Mesenchymal stem cell (in vitro differentiated cells and primary cell): ENCODE results near the gene AAK1.

ENCODE experiments used
- DNase-seq: peaks from one replicate; pipeline ENCODE4 v3.0.0-alpha.2; 2013
- H2AFZ ChIP-seq: one replicate; pipeline ENCODE4 v1.6.1; 2013; ENCODE audit warnings: low read depth, mild to moderate bottlenecking, control low read depth, inconsistent platforms, low read length, moderate library complexity
- H2AK5ac ChIP-seq: 2 replicates; pipeline ENCODE4 v1.6.1; 2013; ENCODE audit warnings: low read length, moderate library complexity, mild to moderate bottlenecking, inconsistent platforms; ENCODE audit not compliant: severe bottlenecking
- H2BK120ac ChIP-seq: one replicate; pipeline ENCODE4 v1.6.1; 2013; ENCODE audit warnings: low read depth, mild to moderate bottlenecking, inconsistent platforms, low read length, moderate library complexity
- H2BK12ac ChIP-seq, 2 experiments: one replicate each; pipeline ENCODE4 v1.6.1; 2013; ENCODE audit warnings: inconsistent platforms in 2 of 2, low read length in 2 of 2, mild to moderate bottlenecking in 2 of 2, moderate library complexity in 2 of 2, control low read depth in 1 of 2
- H2BK15ac ChIP-seq: one replicate; pipeline ENCODE4 v1.6.1; 2013; ENCODE audit warnings: mild to moderate bottlenecking, low read depth, inconsistent platforms; ENCODE audit not compliant: poor library complexity, severe bottlenecking
- H2BK5ac ChIP-seq: 2 replicates; pipeline ENCODE4 v1.6.1; 2013; ENCODE audit warnings: low read depth, mild to moderate bottlenecking, low read length, control low read depth, inconsistent platforms; ENCODE audit not compliant: poor library complexity, severe bottlenecking
- H3K14ac ChIP-seq, 2 experiments: one replicate each; pipeline ENCODE4 v1.6.1; 2013; ENCODE audit warnings: inconsistent platforms in 2 of 2, low read length in 2 of 2, control low read depth in 1 of 2, mild to moderate bottlenecking in 1 of 2, moderate library complexity in 1 of 2
- H3K18ac ChIP-seq, 2 experiments: one replicate each; pipeline ENCODE4 v1.6.1; 2013; ENCODE audit warnings: inconsistent platforms in 2 of 2, low read length in 2 of 2, control low read depth in 1 of 2, low read depth in 1 of 2, mild to moderate bottlenecking in 1 of 2
- H3K23ac ChIP-seq, 2 experiments: one replicate each; pipeline ENCODE4 v1.6.1; 2013; ENCODE audit warnings: inconsistent platforms in 2 of 2, low read length in 2 of 2, mild to moderate bottlenecking in 2 of 2, moderate library complexity in 2 of 2, control low read depth in 1 of 2
- H3K27ac ChIP-seq: 2 replicates; pipeline ENCODE4 v1.5.1; 2013; ENCODE audit warnings: mild to moderate bottlenecking, moderate library complexity, low read length, control low read depth, inconsistent platforms; ENCODE audit not compliant: poor library complexity, severe bottlenecking
- H3K27me3 ChIP-seq, 2 experiments: 2 replicates each; pipeline versions ENCODE4 v1.6.1 to v1.7.0; 2013; ENCODE audit warnings: low read length in 2 of 2, mild to moderate bottlenecking in 2 of 2, moderate library complexity in 2 of 2, control low read depth in 1 of 2, inconsistent platforms in 1 of 2; ENCODE audit not compliant: control insufficient read depth in 1 of 2, insufficient read depth in 1 of 2
- H3K36me3 ChIP-seq, 2 experiments: 2 replicates each; pipeline versions ENCODE4 v1.6.1 to v1.7.0; 2013; ENCODE audit warnings: low read length in 2 of 2, control low read depth in 1 of 2, inconsistent platforms in 1 of 2, low read depth in 1 of 2, mild to moderate bottlenecking in 1 of 2; ENCODE audit not compliant: insufficient read depth in 2 of 2, control insufficient read depth in 1 of 2
- H3K4ac ChIP-seq, 2 experiments: one replicate each; pipeline ENCODE4 v1.6.1; 2013; ENCODE audit warnings: inconsistent platforms in 2 of 2, low read length in 2 of 2, mild to moderate bottlenecking in 2 of 2, moderate library complexity in 2 of 2, control low read depth in 1 of 2, low read depth in 1 of 2
- H3K4me1 ChIP-seq: 2 replicates; pipeline ENCODE4 v1.6.1; 2013; ENCODE audit warnings: low read depth, low read length, control low read depth; ENCODE audit not compliant: control insufficient read depth, insufficient read depth
- H3K4me2 ChIP-seq: 2 replicates; pipeline ENCODE4 v1.6.1; 2013; ENCODE audit warnings: low read length, mild to moderate bottlenecking, inconsistent platforms; ENCODE audit not compliant: poor library complexity, severe bottlenecking
- H3K4me3 ChIP-seq, 2 experiments: 2 replicates each; pipeline versions ENCODE4 v1.5.1 to v1.7.0; 2013; ENCODE audit warnings: low read length in 2 of 2, mild to moderate bottlenecking in 2 of 2, control low read depth in 1 of 2, low read depth in 1 of 2; ENCODE audit not compliant: insufficient read depth in 1 of 2
- H3K79me1 ChIP-seq: replicated peaks from 2 replicates; pipeline ENCODE4 v1.6.1; 2013; ENCODE audit warnings: mild to moderate bottlenecking, control low read depth, low read length, inconsistent platforms; ENCODE audit not compliant: poor library complexity, severe bottlenecking
- H3K9ac ChIP-seq: 2 replicates; pipeline ENCODE4 v1.7.0; 2013; ENCODE audit warnings: mild to moderate bottlenecking, low read length, moderate library complexity
- H3K9me3 ChIP-seq: 2 replicates; pipeline ENCODE4 v1.7.0; 2013; ENCODE audit warnings: mild to moderate bottlenecking, low read length; ENCODE audit not compliant: control insufficient read depth
- H4K8ac ChIP-seq: one replicate; pipeline ENCODE4 v1.6.1; 2013; ENCODE audit warnings: inconsistent platforms, mild to moderate bottlenecking, low read length, moderate library complexity
- H4K91ac ChIP-seq: one replicate; pipeline ENCODE4 v1.6.1; 2013; ENCODE audit warnings: mild to moderate bottlenecking, low read length, inconsistent platforms
- WGBS: methylation state at CpG from one replicate; pipeline ENCODE4 v1.1.7; 2013; ENCODE audit warnings: mixed read lengths; 5-methylcytosine and 5-hydroxymethylcytosine counted together

Gene AAK1

GRCh38 chr2:69588403-69588802, 55.1 kb downstream of the AAK1 start:
- H2BK120ac ChIP-seq: no peak overlapping the region
- no peak overlapping the region for H4K91ac ChIP-seq
- WGBS: 100% methylated on average over 3 of the region's 3 CpGs
- DNase-seq: no peak
- no peaks in the 10 kb centered on the region for H3K27me3 ChIP-seq
- no peak overlapping the region for H2BK15ac ChIP-seq
- no peak overlapping the region for H2BK12ac ChIP-seq
- no peak overlapping the region for H3K18ac ChIP-seq
- no peak overlapping the region for H3K4me3 ChIP-seq
- no peak overlapping the region for H3K9ac ChIP-seq
- no peak overlapping the region for H3K27ac ChIP-seq
- H2BK5ac ChIP-seq: no peak overlapping the region
- H3K4me1 ChIP-seq: peaks cover 12% of the 10 kb centered on the region
- no peaks in the 10 kb centered on the region for H3K36me3 ChIP-seq
- H3K9me3 ChIP-seq: no peaks in the 10 kb centered on the region
- no peak overlapping the region for H3K4ac ChIP-seq
- no peak overlapping the region for H3K4me2 ChIP-seq
- H3K23ac ChIP-seq: no peak overlapping the region
- H3K14ac ChIP-seq: no peak overlapping the region
- peak overlapping the region; percentile 78 for H2AK5ac ChIP-seq
- H3K79me1 ChIP-seq: peaks cover 18% of the 10 kb centered on the region
- H2AFZ ChIP-seq: no peak overlapping the region
- no peak overlapping the region for H4K8ac ChIP-seq

- H2BK15ac ChIP-seq: no peak overlapping the region
- no peak overlapping the region for H2BK12ac ChIP-seq
- no peak overlapping the region for H3K18ac ChIP-seq
- H3K4me3 ChIP-seq: no peak overlapping the region
- H3K36me3 ChIP-seq: no peaks in the 10 kb centered on the region
- no peaks in the 10 kb centered on the region for H3K27me3 ChIP-seq
- H4K91ac ChIP-seq: no peak overlapping the region
- no peak overlapping the region for H3K14ac ChIP-seq
- H3K79me1 ChIP-seq: peaks cover 9% of the 10 kb centered on the region
- H2BK5ac ChIP-seq: no peak overlapping the region
- 96% methylated on average over 6 of the region's 6 CpGs for WGBS
- no peak overlapping the region for H3K9ac ChIP-seq
- no peak overlapping the region for H3K4me2 ChIP-seq
- DNase-seq: no peak
- H3K27ac ChIP-seq: peak overlapping the region; percentile 70
- no peak overlapping the region for H2AFZ ChIP-seq
- no peak overlapping the region for H2BK120ac ChIP-seq
- H3K4ac ChIP-seq: no peak overlapping the region
- peaks cover 16% of the 10 kb centered on the region for H3K4me1 ChIP-seq
- no peaks in the 10 kb centered on the region for H3K9me3 ChIP-seq
- peak overlapping the region; percentile 87 for H2AK5ac ChIP-seq
- no peak overlapping the region for H4K8ac ChIP-seq
- H3K23ac ChIP-seq: no peak overlapping the region
These were observed 57.5 kb downstream of the AAK1 start for GRCh38 chr2:69585855-69586555.

GRCh38 chr2:69584127-69584889, 59.2 kb downstream of the AAK1 start:
- no peak overlapping the region for H3K27ac ChIP-seq
- no peak overlapping the region for H3K14ac ChIP-seq
- H3K4ac ChIP-seq: no peak overlapping the region
- no peak overlapping the region for H2BK12ac ChIP-seq
- H3K4me3 ChIP-seq: no peak overlapping the region
- H2AK5ac ChIP-seq: peak overlapping the region; percentile 95
- H3K4me1 ChIP-seq: peaks cover 15% of the 10 kb centered on the region
- no peak overlapping the region for H2BK120ac ChIP-seq
- H3K23ac ChIP-seq: no peak overlapping the region
- no peak overlapping the region for H4K91ac ChIP-seq
- H2BK15ac ChIP-seq: no peak overlapping the region
- no peaks in the 10 kb centered on the region for H3K36me3 ChIP-seq
- no peak overlapping the region for H3K9ac ChIP-seq
- no peak overlapping the region for H2BK5ac ChIP-seq
- no peak overlapping the region for H3K18ac ChIP-seq
- no peak for DNase-seq
- peaks cover 15% of the 10 kb centered on the region for H3K79me1 ChIP-seq
- 93% methylated on average over 9 of the region's 9 CpGs for WGBS
- H3K27me3 ChIP-seq: no peaks in the 10 kb centered on the region
- H2AFZ ChIP-seq: no peak overlapping the region
- H3K9me3 ChIP-seq: no peaks in the 10 kb centered on the region
- no peak overlapping the region for H3K4me2 ChIP-seq
- no peak overlapping the region for H4K8ac ChIP-seq

- Histone ChIP-seq H4K91ac (no peak overlapping the region), H2BK120ac (no peak overlapping the region), H2AK5ac (no peak overlapping the region), H4K8ac (no peak overlapping the region), H3K4me3 (no peak overlapping the region), H2BK15ac (no peak overlapping the region), H3K27me3 (no peaks in the 10 kb centered on the region), H2BK12ac (no peak overlapping the region), H3K4me2 (no peak overlapping the region), H2BK5ac (no peak overlapping the region), H3K23ac (no peak overlapping the region), H3K79me1 (peaks cover 18% of the 10 kb centered on the region), H3K36me3 (no peaks in the 10 kb centered on the region), H3K4ac (no peak overlapping the region), H2AFZ (no peak overlapping the region), H3K9ac (no peak overlapping the region), H3K9me3 (no peaks in the 10 kb centered on the region), H3K14ac (no peak overlapping the region), H3K18ac (no peak overlapping the region), H3K27ac (peak overlapping the region; percentile 98), H3K4me1 (peaks cover 20% of the 10 kb centered on the region)
- no peak for DNase-seq
- 100% methylated on average over 2 of the region's 3 CpGs for WGBS
These were observed 60.2 kb downstream of the AAK1 start for GRCh38 chr2:69583321-69583833.
